A204.1 (cell line): ENCODE results near the gene DHRS3.
A peak's percentile ranks its signal among the peaks of the same experiment; 100 is the strongest.
"Not testable (repeated sequence)": the region's sequence is repeated elsewhere in the genome, so short reads cannot be mapped to it uniquely, and the experiment has no call there.

Source experiments
- FAIRE-seq: peaks from 2 replicates; lab custom pipeline; 2012; peaks lifted over from hg19 to GRCh38; lab: Jason Lieb, UNC

DHRS3 gene

GRCh38 chr1:12617901-12618660 lies at the start of gene DHRS3:
DHRS3 (minus strand) TSS chr1:12618210; CDS start chr1:12617348, 862 bp downstream.
- FAIRE-seq: no peak

GRCh38 chr1:12666141-12666735 lies 48.2 kb upstream of the DHRS3 start:
- no peak for FAIRE-seq

- FAIRE-seq: no peak
Observed at GRCh38 chr1:12665511-12665910, 47.5 kb upstream of the DHRS3 start.

GRCh38 chr1:12662556-12662955 lies 44.5 kb upstream of the DHRS3 start:
- FAIRE-seq: no peak

- no peak for FAIRE-seq
Observed at GRCh38 chr1:12661606-12662219, 43.7 kb upstream of the DHRS3 start.

- peak; percentile 92 for FAIRE-seq
Observed at GRCh38 chr1:12658531-12659453, 40.8 kb upstream of the DHRS3 start.

- FAIRE-seq: not testable (repeated sequence)
Observed at GRCh38 chr1:12657885-12658512, 40.0 kb upstream of the DHRS3 start.

GRCh38 chr1:12657060-12657884 lies 39.3 kb upstream of the DHRS3 start:
- FAIRE-seq: no peak

- no peak for FAIRE-seq
Observed at GRCh38 chr1:12656575-12656974, 38.6 kb upstream of the DHRS3 start.

GRCh38 chr1:12654657-12655056 lies 36.6 kb upstream of the DHRS3 start:
- FAIRE-seq: no peak

- FAIRE-seq: no peak
Observed at GRCh38 chr1:12654004-12654567, 36.1 kb upstream of the DHRS3 start.

- no peak for FAIRE-seq
Observed at GRCh38 chr1:12649971-12650421, 32.0 kb upstream of the DHRS3 start.

- no peak for FAIRE-seq
Observed at GRCh38 chr1:12648741-12649140, 30.7 kb upstream of the DHRS3 start.

GRCh38 chr1:12645401-12645800 lies 27.4 kb upstream of the DHRS3 start:
- FAIRE-seq: not testable (repeated sequence)

GRCh38 chr1:12644829-12645228 lies 26.8 kb upstream of the DHRS3 start:
- no peak for FAIRE-seq

GRCh38 chr1:12644237-12644636 lies 26.2 kb upstream of the DHRS3 start:
- FAIRE-seq: no peak

GRCh38 chr1:12643785-12644184 lies 25.8 kb upstream of the DHRS3 start, which contains the start of gene AADACL4:
AADACL4 (plus strand) TSS chr1:12644085; CDS start chr1:12644547, 462 bp downstream.
- no peak for FAIRE-seq

- FAIRE-seq: no peak
Observed at GRCh38 chr1:12643079-12643478, 25.1 kb upstream of the DHRS3 start.

GRCh38 chr1:12640958-12641272 lies 22.9 kb upstream of the DHRS3 start:
- no peak for FAIRE-seq

GRCh38 chr1:12640237-12640957 lies 22.4 kb upstream of the DHRS3 start:
- FAIRE-seq: no peak
